Left ventricle myocardium superior (tissue), 1 donor: Measurements from ENCODE around the gene RAB12. TPM values are rescaled to one million over a fixed set of nuclear protein-coding genes. Genes with fewer than 3 reads are reported as not detected.
A peak's percentile ranks its signal among the peaks of the same experiment; 100 is the strongest.
"Not testable (repeated sequence)": the region's sequence is repeated elsewhere in the genome, so short reads cannot be mapped to it uniquely, and the experiment has no call there.

Source experiments
- ATAC-seq: fragments of 200-7000 bp; cut with Tn5 transposase; one replicate; pipeline ENCODE4 v1.9.1; 2020; ENCODE audit warnings: mild to moderate bottlenecking, moderate library complexity
- DNase-seq: peaks from one replicate; pipeline ENCODE4 v3.0.0-alpha.2; 2020
- intact Hi-C: fragments of 100-400 bp; cut with micrococcal nuclease; formaldehyde crosslinking; loops from one replicate; pipeline ENCODE4 v1.11.0; 2022
- long read RNA-seq: library from polyadenylated mRNA; unstranded; transcript quantifications from one replicate; pipeline ENCODE4 v2.0.0, GENCODE V29; 2021
- total RNA-seq: library from RNA; stranded (reverse); fragmentation: NEBNext Ultra II Directional; extraction: Animal tissue kit (Norgen Biotek cat#: 25700); gene quantifications from one replicate; pipeline ENCODE4 v1.2.1, GENCODE V29; 2021
- donor health status: DM: no; HTN: yes; CAD: no; lungs with severe emphysema.

Gene RAB12, protein sequence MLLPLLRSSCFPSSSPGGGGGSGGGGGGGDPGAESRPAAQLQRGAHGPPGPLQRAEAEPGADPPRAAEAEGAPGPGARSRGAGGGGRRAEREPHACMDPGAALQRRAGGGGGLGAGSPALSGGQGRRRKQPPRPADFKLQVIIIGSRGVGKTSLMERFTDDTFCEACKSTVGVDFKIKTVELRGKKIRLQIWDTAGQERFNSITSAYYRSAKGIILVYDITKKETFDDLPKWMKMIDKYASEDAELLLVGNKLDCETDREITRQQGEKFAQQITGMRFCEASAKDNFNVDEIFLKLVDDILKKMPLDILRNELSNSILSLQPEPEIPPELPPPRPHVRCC
- total RNA-seq = 127 TPM
- long read RNA-seq, transcript RAB12-203 (6 exons, 2,145 nt) = major isoform, 117 of 123 reads
- long read RNA-seq, partial matches to known transcripts = 1 of 123 reads
- long read RNA-seq, other reads (novel, unspliced or antisense) = 5 of 123 reads

- DNase-seq = peak; percentile 94
- peak; percentile 94 for ATAC-seq
- intact Hi-C loops = no loop called here
Measured at GRCh38 chr18:8608795-8609658, at the start of gene RAB12. Gene RAB12 (plus strand): TSS chr18:8609437. CDS start chr18:8609440, 3 bp downstream.

GRCh38 chr18:8559612-8560186, 49.5 kb upstream of the RAB12 start:
- intact Hi-C loops = no loop called here
- ATAC-seq = no peak
- no peak for DNase-seq

DNA sequence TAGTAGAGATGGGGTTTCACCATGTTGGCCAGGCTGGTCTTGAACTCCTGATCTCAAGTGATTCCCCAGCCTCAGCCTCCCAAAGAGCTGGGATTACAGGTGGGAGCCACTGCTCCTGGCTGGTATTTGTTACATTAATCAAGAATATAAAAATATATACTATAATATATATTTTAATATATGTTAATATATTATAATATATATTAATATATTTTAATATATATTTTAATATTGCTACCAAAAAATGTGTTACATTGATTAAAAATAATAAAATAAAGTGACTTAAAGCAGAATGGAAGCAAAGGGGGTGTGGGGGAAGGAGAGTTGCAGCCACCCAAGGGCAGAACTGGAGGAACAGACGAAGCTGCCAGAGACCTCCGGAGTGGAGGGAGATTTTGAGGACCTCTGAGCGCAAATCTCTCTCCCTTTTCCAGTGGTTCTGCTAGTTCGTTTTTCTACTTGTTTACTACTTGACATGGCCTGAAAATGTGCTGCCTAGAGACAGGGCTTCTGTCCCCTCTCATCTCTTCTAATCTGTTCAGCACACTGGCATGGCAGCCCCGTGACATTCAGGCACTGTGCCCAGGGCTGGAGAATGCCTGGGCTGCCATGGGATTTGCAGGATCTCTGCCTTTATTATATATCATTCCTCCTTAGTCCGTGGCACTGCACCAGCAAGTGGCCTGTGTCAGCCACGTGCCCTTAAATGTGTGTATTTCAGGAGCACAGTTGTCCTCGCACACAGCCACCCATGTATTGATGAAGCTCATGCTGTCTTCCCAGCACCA, 47.9 kb upstream of the RAB12 start:
- intact Hi-C loops = no loop called here
- DNase-seq = peak; percentile 86
- ATAC-seq = peak; percentile 91

- intact Hi-C loops = no loop called here
- DNase-seq = no peak
- ATAC-seq = peak; percentile 19
Measured at GRCh38 chr18:8562070-8562469, 47.2 kb upstream of the RAB12 start.

DNA sequence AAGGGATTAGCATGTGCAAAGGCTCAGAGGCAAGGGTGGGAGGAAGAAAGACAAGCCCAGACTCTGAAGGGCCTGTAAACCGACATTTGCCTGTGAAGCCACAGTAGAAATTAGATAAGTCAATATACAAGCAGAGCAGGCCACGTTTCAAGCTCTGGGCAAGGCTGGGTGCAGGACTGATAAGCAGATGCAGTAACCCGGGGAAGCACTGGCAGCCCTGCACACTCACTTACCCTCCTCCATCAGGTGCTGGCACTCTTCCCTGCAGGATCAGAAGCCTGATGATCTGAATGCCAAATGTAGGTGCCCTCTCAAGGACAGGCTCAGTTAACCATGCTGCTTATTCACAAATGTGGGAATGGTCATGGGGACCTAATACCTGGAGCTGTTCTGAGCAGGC, 46.3 kb upstream of the RAB12 start:
- DNase-seq = peak; percentile 81
- intact Hi-C loops = no loop called here
- ATAC-seq = peak; percentile 90

- DNase-seq = no peak
- intact Hi-C loops = no loop called here
- no peak for ATAC-seq
Measured at GRCh38 chr18:8571399-8571798, 37.8 kb upstream of the RAB12 start.

GRCh38 chr18:8573766-8574165, 35.5 kb upstream of the RAB12 start:
- ATAC-seq, DNase-seq, intact Hi-C loops: not testable (repeated sequence)

- intact Hi-C loops = loop anchor here (5.0 kb wide), 1 partner anchor 1392 kb away; no protein-coding TSS in a partner anchor
- DNase-seq (no peak), ATAC-seq (no peak)
Measured at GRCh38 chr18:8584798-8585197, 24.4 kb upstream of the RAB12 start.

- ATAC-seq (no peak), DNase-seq (no peak)
- intact Hi-C loops = loop anchor here (5.0 kb wide), 1 partner anchor 1395 kb away; no protein-coding TSS in a partner anchor
Measured at GRCh38 chr18:8586941-8587340, 22.3 kb upstream of the RAB12 start.

DNA sequence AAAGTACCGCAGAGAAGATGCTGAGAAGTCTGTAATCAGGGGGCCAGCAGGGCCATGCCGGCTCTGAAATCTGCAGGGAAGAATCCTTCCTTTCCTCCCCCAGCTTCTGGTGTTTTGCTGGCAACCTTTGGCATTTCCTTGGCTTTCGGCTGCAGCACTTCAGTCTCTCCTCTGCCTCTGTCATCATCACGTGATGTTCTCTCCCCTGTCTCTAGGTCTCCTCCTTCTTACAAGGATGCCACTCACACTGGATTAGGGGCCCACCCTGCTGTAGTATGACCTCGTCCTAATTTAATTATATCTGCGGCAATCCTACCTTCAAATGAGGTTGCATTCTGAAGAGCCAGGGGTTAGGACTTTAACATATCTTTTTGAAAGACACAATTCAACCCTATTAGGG, 13.8 kb upstream of the RAB12 start:
- no peak for ATAC-seq
- no peak for DNase-seq
- intact Hi-C loops = no loop called here

- intact Hi-C loops = no loop called here
- ATAC-seq (no peak), DNase-seq (no peak)
Measured at GRCh38 chr18:8601277-8602032, 7.8 kb upstream of the RAB12 start.

DNA sequence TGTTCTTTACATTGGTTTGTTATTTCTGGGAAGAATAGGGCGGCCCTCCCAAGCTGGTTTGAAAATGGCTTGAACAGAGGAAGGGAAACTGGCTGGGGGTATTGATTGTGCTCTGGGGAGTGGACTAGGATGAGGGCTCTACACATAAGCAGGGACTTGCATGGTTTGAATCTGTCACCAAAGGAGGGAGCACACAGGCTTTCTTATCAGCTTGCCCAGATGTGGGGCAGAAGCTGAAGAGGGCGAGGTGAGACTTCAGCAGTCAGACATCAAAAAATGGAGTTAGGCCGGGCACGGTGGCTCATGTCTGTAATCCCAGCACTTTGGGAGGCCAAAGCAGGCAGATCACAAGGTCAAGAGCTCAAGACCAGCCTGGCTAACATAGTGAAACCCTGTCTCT, 7.2 kb upstream of the RAB12 start:
- intact Hi-C loops = no loop called here
- no peak for ATAC-seq

GRCh38 chr18:8602557-8602956, 6.7 kb upstream of the RAB12 start:
- no peak for ATAC-seq
- intact Hi-C loops = no loop called here
- DNase-seq = no peak

More for the DNA sequence above, 7.2 kb upstream of the RAB12 start:
- DNase-seq = no peak

DNA sequence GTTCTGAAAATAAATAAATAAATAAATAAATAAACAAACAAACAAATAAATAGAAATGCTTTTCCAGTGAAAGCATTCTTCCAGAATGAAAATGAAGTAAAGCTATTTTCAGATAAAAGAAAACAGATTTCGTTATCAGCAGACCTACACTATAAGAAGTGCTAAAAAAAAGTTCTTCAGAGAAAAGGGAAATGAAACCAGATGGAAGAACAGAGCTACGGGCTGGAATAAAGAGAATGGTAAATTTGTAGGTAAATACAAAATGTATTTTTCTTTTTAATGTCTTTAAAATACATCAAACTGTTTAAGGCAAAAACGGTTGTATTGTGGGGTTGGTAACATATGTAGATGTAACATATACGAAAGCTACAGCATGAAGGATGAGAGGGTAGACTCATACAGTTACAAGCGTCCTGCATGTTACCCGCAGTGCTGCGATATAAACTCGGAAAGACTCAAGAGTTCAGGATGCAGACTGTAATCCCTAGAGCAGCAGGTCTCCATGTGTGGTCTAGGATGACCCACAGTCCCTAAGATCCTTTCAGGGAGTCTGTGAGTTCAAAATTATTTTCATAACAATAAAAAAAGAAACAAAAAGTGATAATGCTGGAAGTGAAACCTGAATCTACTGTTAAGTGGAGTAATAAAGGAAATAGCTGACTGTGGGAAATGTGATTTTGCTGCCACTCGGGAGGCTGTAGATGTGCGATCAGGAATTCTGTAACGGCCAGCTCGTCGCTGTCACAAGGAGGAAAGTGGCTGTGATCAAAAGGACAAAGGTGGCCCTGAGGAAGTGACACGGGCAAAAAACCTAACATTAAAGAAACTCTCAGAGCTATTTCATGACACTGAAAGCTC, 5.3 kb upstream of the RAB12 start:
- intact Hi-C loops = no loop called here
- ATAC-seq = no peak
- no peak for DNase-seq

DNA sequence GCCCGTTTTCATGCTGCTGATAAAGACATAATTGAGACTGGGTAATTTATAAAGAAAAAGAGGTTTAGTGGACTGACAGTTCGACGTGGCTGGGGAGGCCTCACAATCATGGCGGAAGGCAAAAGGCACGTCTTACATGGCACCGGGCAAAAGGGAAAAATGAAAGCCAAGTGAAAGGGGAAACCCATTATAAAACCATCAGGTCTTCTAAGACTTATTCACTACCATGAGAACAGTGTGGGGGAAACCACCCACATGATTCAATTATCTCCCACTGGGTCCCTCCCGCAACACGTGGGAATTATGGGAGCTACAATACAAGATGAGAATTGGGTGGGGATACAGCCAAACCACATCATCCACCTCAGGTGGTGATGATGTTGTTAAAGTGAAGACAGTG, 3.3 kb upstream of the RAB12 start:
- no peak for ATAC-seq
- intact Hi-C loops = no loop called here
- DNase-seq = no peak

DNA sequence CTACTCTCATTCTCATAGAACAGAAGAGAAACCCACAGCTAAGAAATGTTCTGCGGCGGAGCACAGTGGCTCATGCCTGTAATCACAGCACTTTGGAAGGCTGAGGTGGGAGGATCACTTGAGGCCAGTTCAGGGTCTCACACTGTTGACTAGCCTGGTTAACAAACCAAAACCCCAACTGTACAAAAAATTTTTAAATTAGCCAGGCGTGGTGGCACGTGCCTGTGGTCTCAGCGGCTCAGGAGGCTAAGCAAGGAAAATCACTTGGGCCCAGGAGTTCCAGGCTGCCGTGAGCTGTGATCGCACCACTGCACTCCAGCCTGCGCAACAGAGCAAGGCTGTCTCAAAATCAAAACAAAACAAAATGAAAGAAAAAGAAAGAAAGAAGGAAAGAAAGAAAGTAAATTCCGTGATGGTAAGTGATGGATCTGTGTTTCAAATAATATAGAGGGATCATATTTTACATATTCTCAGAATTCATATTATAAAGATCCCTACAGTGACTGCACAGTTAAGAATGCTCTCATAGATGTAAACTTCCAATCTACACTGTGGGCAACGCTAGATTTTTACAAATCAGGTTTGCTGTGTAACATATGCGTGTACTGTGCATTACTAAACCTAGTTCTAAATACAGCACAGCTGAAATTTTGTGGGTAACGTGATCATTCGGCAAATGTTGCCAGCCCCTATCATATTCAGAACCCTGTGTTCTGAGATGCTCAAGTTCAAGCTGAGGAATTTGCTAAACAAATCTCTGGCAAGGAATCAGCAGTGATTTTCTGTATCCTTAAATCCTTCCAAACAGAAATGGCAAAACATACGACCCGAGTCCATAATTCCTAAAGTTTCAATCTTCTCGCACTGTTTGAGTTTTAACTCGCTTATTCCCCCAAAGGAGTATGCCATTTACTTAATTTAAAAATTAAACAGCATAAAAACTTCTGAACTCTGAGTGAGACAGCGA, 1.2 kb upstream of the RAB12 start:
- ATAC-seq (peak; percentile 8), DNase-seq (no peak)
- intact Hi-C loops = no loop called here
